Transverse colon (tissue), 4 donors: ENCODE results near the gene DDX4. TPM values are rescaled to one million over a fixed set of nuclear protein-coding genes. Genes with fewer than 3 reads are reported as not detected.

Experiments
- DNase-seq: peaks from one replicate; pipeline ENCODE4 v3.0.0-alpha.2; 2019
- H3K27ac ChIP-seq, 4 donors: fragments of 200-600 bp; sonication (generic); 2 replicates each; pipeline ENCODE4 v1.5.1; 2016 to 2018; ENCODE audit warnings: inconsistent platforms in 4 of 4
- H3K27me3 ChIP-seq: fragments of 200-600 bp; sonication (generic); 2 replicates; pipeline ENCODE4 v1.5.1; 2017; ENCODE audit warnings: inconsistent platforms
- H3K36me3 ChIP-seq, 4 donors: fragments of 200-600 bp; sonication (generic); 2 replicates each; pipeline ENCODE4 v1.5.1; 2017 to 2019; ENCODE audit warnings: inconsistent platforms in 4 of 4
- H3K4me1 ChIP-seq, 4 donors: fragments of 200-600 bp; sonication (generic); 2 replicates each; pipeline ENCODE4 v1.5.1; 2017 to 2020; ENCODE audit warnings: inconsistent platforms in 4 of 4
- H3K4me3 ChIP-seq, 4 donors: fragments of 200-600 bp; sonication (generic); 1 replicate in 1 of 4; 2 replicates in 3 of 4; pipeline versions ENCODE4 v1.5.1 to v1.6.1; 2017 to 2019; ENCODE audit warnings: inconsistent platforms in 4 of 4
- H3K9me3 ChIP-seq, 2 donors: fragments of 200-600 bp; sonication (generic); 2 replicates each; pipeline ENCODE4 v1.5.1; 2017 to 2019; ENCODE audit warnings: inconsistent platforms in 2 of 2
- CTCF ChIP-seq, 5 experiments: fragments of 200-600 bp in 3 of 5; fragments of 450-650 bp in 2 of 5; sonication (generic) in 3 of 5; IDR thresholded peaks; 1 replicate in 2 of 5; 2 replicates in 3 of 5; pipeline ENCODE4 v1.5.1; 2016 to 2017; ENCODE audit warnings: antibody characterized with exemption in 5 of 5, inconsistent platforms in 3 of 5, mild to moderate bottlenecking in 2 of 5, moderate library complexity in 1 of 5
- EP300 ChIP-seq: sonication (generic); formaldehyde crosslinking; IDR thresholded peaks from one replicate; pipeline ENCODE4 v1.6.1; 2017; ENCODE audit warnings: antibody characterized with exemption, low read depth
- POLR2A ChIP-seq: fragments of 450-650 bp; IDR thresholded peaks from one replicate; pipeline ENCODE4 v1.6.1; 2016; ENCODE audit warnings: antibody characterized with exemption, mild to moderate bottlenecking, moderate library complexity
- POLR2AphosphoS5 ChIP-seq, 3 donors: sonication (generic); formaldehyde crosslinking; IDR thresholded peaks; one replicate each; pipeline ENCODE4 v1.6.1; 2016; ENCODE audit warnings: antibody characterized with exemption in 3 of 3
- WGBS, 2 donors: methylation state at CpG; one replicate each; pipeline ENCODE4 v1.1.5; 2018; ENCODE audit warnings: low coverage in 1 of 2; 5-methylcytosine and 5-hydroxymethylcytosine counted together
- in situ Hi-C, 4 donors: fragments of 200-750 bp; cut with MboI; loops; one replicate each; pipeline versions ENCODE4 v1.15.0 to v1.15.1; 2017; ENCODE audit warnings: low sequenced_read_pairs in 3 of 4, low pct_ligation_motif_present in 1 of 4, low pct_unique_long_range_greater_than_20kb in 1 of 4
- intact Hi-C: fragments of 100-400 bp; cut with DNase I; formaldehyde crosslinking; loops from one replicate; pipeline ENCODE4 v1.15.1; 2023; ENCODE audit warnings: low total_unique reads
- small RNA-seq, 4 donors: library from RNA; depleted of rRNA; stranded (forward); fragments of <200 nt; gene quantifications; one replicate each; pipeline ENCODE3, GENCODE V24; 2016
- total RNA-seq, 4 donors: library from RNA; depleted of rRNA; stranded (reverse); fragments of >200 nt; gene quantifications; one replicate each; pipeline ENCODE4 v1.1.0, GENCODE V29; 2016

DDX4 gene
- total RNA-seq, 4 donors from 2014 or later, result not detected

- H3K9me3 ChIP-seq, result no peaks in the 10 kb centered on the region
- no peaks in the 10 kb centered on the region for H3K4me1 ChIP-seq
- in situ Hi-C loops, result no loop called here
- no peaks in the 10 kb centered on the region for H3K27me3 ChIP-seq
- TF ChIP-seq POLR2AphosphoS5 (IDR thresholded peaks at IDR 0.05), result no peak
- TF ChIP-seq POLR2A, result no peak
- no peak for TF ChIP-seq CTCF (IDR thresholded peaks at IDR 0.05)
- no peak for TF ChIP-seq EP300
- no peak overlapping the region for H3K27ac ChIP-seq
- intact Hi-C loops, result no loop called here
- no peaks in the 10 kb centered on the region for H3K36me3 ChIP-seq
- DNase-seq, result no peak
- 70 to 94% methylated on average over 4 of the region's 4 CpGs for WGBS, 2 donors
- H3K4me3 ChIP-seq, result no peak overlapping the region
Observed at GRCh38 chr5:55860709-55861108, 122.8 kb downstream of the DDX4 start.

- no peak for DNase-seq
- Histone ChIP-seq H3K36me3 (no peaks in the 10 kb centered on the region), H3K4me3 (no peak overlapping the region), H3K9me3 (no peaks in the 10 kb centered on the region), H3K27me3 (no peaks in the 10 kb centered on the region), H3K4me1 (no peaks in the 10 kb centered on the region), H3K27ac (no peak overlapping the region)
- in situ Hi-C loops, result no loop called here
- intact Hi-C loops, result no loop called here
- no peak for TF ChIP-seq POLR2AphosphoS5 (IDR thresholded peaks at IDR 0.05)
- 82% methylated on average over 4 to 9 of the region's 9 CpGs for WGBS, 2 donors
Observed at GRCh38 chr5:55864606-55865541, 127.0 kb downstream of the DDX4 start.

GRCh38 chr5:55865831-55866230, 128.0 kb downstream of the DDX4 start:
- Histone ChIP-seq H3K27me3 (no peaks in the 10 kb centered on the region), H3K36me3 (no peaks in the 10 kb centered on the region), H3K27ac (no peak overlapping the region), H3K9me3 (no peaks in the 10 kb centered on the region), H3K4me3 (no peak overlapping the region), H3K4me1 (no peaks in the 10 kb centered on the region)
- TF ChIP-seq EP300, result no peak
- no peak for TF ChIP-seq POLR2A
- TF ChIP-seq POLR2AphosphoS5 (IDR thresholded peaks at IDR 0.05), result no peak
- TF ChIP-seq CTCF (IDR thresholded peaks at IDR 0.05), result no peak
- WGBS, 2 donors, result 80% methylated on average over 3 of the region's 3 CpGs; no CpG with 5 or more reads in 1 of the 2 donors
- in situ Hi-C loops (no loop called here), intact Hi-C loops (no loop called here)
- DNase-seq, result no peak

GRCh38 chr5:55866485-55866884, 128.6 kb downstream of the DDX4 start:
- Histone ChIP-seq H3K36me3 (no peaks in the 10 kb centered on the region), H3K4me3 (no peak overlapping the region), H3K27me3 (no peaks in the 10 kb centered on the region), H3K4me1 (no peaks in the 10 kb centered on the region), H3K9me3 (no peaks in the 10 kb centered on the region), H3K27ac (no peak overlapping the region)
- no peak for DNase-seq
- intact Hi-C loops (no loop called here), in situ Hi-C loops (no loop called here)
- TF ChIP-seq CTCF (IDR thresholded peaks at IDR 0.05) (no peak), POLR2AphosphoS5 (IDR thresholded peaks at IDR 0.05) (no peak), EP300 (no peak), POLR2A (no peak)
- whole genome bisulfite sequencing, 2 donors, result 90 to 100% methylated on average over 4 to 8 of the region's 8 CpGs

Small RNAs within 50 kb of the gene (small RNA-seq; reads per million reads assigned to genes)
- gene AC016632.1 (0 reads per million in 4 donors), gene RNA5SP183 (0 reads per million in 4 donors)

Other genes starting within 250 kb of the DDX4 start
- 100 to 1,000 TPM; 222 to 335 (median 288) TPM for gene PLPP1, start 203.1 kb upstream of the DDX4 start, total RNA-seq
- 10 to 100 TPM; 15.0 to 48.6 (median 32.3) TPM for gene SLC38A9, start 25.7 kb upstream of the DDX4 start, total RNA-seq
- gene IL31RA, start 113.3 kb downstream of the DDX4 start, total RNA-seq, result not detected